ENCODE results near the gene SMPD3. TPM values are rescaled to one million over a fixed set of nuclear protein-coding genes. Genes with fewer than 3 reads are reported as not detected.

Gene SMPD3
- total and polyA plus RNA-seq, 2 experiments from 2014 or later, result 5.7 to 6.3 TPM

GRCh38 chr16:68356249-68356918 lies 91.9 kb downstream of the SMPD3 start:
- H3K79me2 ChIP-seq, result no peaks in the 10 kb centered on the region
- no peak overlapping the region for H3K4me2 ChIP-seq
- TF ChIP-seq EZH2 (IDR thresholded peaks at IDR 0.05; ENCODE audit: borderline replicate concordance) (no peak), CTCF (IDR thresholded peaks at IDR 0.05; ENCODE audit: poor library complexity) (no peak), EZH2phosphoT487 (IDR thresholded peaks at IDR 0.05; ENCODE audit: low read depth, severe bottlenecking, unreplicated experiment) (no peak)
- H3K4me1 ChIP-seq (ENCODE audit: insufficient read depth), result peaks cover 4% of the 10 kb centered on the region
- no peaks in the 10 kb centered on the region for H4K20me1 ChIP-seq (ENCODE audit: insufficient read depth, poor library complexity, severe bottlenecking)
- DNase-seq (ENCODE audit: low spot score), result no peak
- no peak overlapping the region for H2AFZ ChIP-seq
- no peaks in the 10 kb centered on the region for H3K36me3 ChIP-seq (replicated peaks; ENCODE audit: insufficient read depth, low read depth)
- no peaks in the 10 kb centered on the region for H3K9me2 ChIP-seq (replicated peaks; ENCODE audit: insufficient read depth)
- H3K9me3 ChIP-seq (ENCODE audit: low read depth), result no peaks in the 10 kb centered on the region
- H3K4me3 ChIP-seq, result no peak overlapping the region
- H3K27me3 ChIP-seq, result no peaks in the 10 kb centered on the region
- 96% methylated on average over 27 of the region's 28 CpGs for WGBS (ENCODE audit: low lambda C conversion rate, missing lambda C conversion rate)
- no peak overlapping the region for H3K27ac ChIP-seq

DNA sequence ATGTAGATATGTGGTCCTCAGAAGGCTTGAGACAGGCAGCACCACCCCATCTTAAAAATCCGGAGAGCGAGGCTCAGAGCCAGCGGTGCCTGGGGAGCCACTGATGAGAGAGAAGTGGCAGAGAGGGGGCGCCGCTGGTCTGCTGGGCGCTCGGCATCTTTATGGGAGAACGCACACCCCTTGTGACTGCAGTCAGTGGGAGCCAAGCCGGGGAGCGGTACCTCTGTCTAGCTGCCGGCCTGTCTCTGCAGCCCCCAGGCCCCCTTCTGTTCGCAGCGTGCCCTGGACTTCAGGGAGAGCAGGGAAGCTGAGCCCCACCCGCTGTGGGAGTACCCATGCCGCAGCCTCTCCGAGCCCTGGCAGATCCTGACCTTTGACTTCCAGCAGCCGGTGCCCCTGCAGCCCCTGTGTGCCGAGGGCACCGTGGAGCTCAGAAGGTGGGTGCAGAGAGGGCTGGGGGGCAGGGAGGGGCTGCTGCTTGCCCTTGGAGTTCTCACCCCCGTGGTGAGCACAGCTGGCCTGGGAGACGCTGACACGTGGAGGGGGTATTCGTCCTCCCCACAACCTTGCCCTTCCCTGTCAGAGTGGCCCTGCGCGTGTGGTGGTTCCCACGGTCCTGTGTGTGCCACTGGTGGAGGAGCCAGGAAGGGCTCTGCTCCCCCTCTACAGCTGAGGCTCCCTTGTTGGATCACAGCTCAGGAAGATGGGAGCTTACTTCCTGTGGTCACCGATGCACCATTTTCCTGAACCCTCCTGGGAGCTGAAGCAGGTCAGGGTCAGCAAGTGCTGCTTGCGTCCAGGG lies 92.7 kb downstream of the SMPD3 start:
- no peak overlapping the region for H3K27ac ChIP-seq
- H2AFZ ChIP-seq, result no peak overlapping the region
- H3K36me3 ChIP-seq (replicated peaks; ENCODE audit: insufficient read depth, low read depth), result no peaks in the 10 kb centered on the region
- H3K4me3 ChIP-seq, result no peak overlapping the region
- no peaks in the 10 kb centered on the region for H3K79me2 ChIP-seq
- H3K4me1 ChIP-seq (ENCODE audit: insufficient read depth), result peaks cover 9% of the 10 kb centered on the region
- TF ChIP-seq EZH2 (IDR thresholded peaks at IDR 0.05; ENCODE audit: borderline replicate concordance) (no peak), CTCF (IDR thresholded peaks at IDR 0.05; ENCODE audit: poor library complexity) (no peak), EZH2phosphoT487 (IDR thresholded peaks at IDR 0.05; ENCODE audit: low read depth, severe bottlenecking, unreplicated experiment) (no peak)
- H4K20me1 ChIP-seq (ENCODE audit: insufficient read depth, poor library complexity, severe bottlenecking), result no peaks in the 10 kb centered on the region
- WGBS (ENCODE audit: low lambda C conversion rate, missing lambda C conversion rate), result 93% methylated on average over 25 of the region's 28 CpGs
- H3K9me3 ChIP-seq (ENCODE audit: low read depth), result no peaks in the 10 kb centered on the region
- no peaks in the 10 kb centered on the region for H3K27me3 ChIP-seq
- H3K4me2 ChIP-seq, result no peak overlapping the region
- H3K9me2 ChIP-seq (replicated peaks; ENCODE audit: insufficient read depth), result no peaks in the 10 kb centered on the region
- no peak for DNase-seq (ENCODE audit: low spot score)

DNA sequence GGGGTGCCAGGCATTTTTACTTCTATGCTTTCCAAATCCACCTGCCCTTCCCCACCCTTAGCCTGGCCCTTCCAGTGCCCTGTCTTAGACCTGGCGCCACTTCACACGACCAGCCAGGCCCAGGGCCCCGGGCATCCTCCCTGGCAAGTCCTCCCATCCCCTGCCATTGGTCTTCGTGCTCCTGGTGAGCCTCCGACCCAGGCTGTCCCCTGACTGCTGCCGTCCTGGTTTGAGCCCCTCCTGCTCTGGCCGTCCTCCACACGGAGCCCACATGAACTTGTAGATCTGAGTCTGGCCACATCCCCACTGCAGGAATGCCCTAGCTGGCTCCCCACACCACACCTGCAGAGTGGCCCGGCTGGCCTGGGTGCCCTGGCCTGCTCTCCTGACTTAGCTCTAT lies 93.5 kb downstream of the SMPD3 start:
- 97% methylated on average over 9 of the region's 9 CpGs for WGBS (ENCODE audit: low lambda C conversion rate, missing lambda C conversion rate)
- DNase-seq (ENCODE audit: low spot score), result no peak
- peaks cover 9% of the 10 kb centered on the region for H3K4me1 ChIP-seq (ENCODE audit: insufficient read depth)
- no peak overlapping the region for H3K4me2 ChIP-seq
- H3K9me3 ChIP-seq (ENCODE audit: low read depth), result no peaks in the 10 kb centered on the region
- H3K27me3 ChIP-seq, result no peaks in the 10 kb centered on the region
- no peak overlapping the region for H3K27ac ChIP-seq
- no peaks in the 10 kb centered on the region for H3K36me3 ChIP-seq (replicated peaks; ENCODE audit: insufficient read depth, low read depth)
- no peaks in the 10 kb centered on the region for H4K20me1 ChIP-seq (ENCODE audit: insufficient read depth, poor library complexity, severe bottlenecking)
- no peak overlapping the region for H3K4me3 ChIP-seq
- no peak overlapping the region for H2AFZ ChIP-seq
- H3K9me2 ChIP-seq (replicated peaks; ENCODE audit: insufficient read depth), result no peaks in the 10 kb centered on the region
- TF ChIP-seq EZH2phosphoT487 (IDR thresholded peaks at IDR 0.05; ENCODE audit: low read depth, severe bottlenecking, unreplicated experiment) (no peak), EZH2 (IDR thresholded peaks at IDR 0.05; ENCODE audit: borderline replicate concordance) (no peak), CTCF (IDR thresholded peaks at IDR 0.05; ENCODE audit: poor library complexity) (no peak)
- peaks cover 3% of the 10 kb centered on the region for H3K79me2 ChIP-seq
